Activated CD4-positive, alpha-beta T cell treated with anti-CD3 and anti-CD28 coated beads, Interleukin-2, amount 10 ng/mL, durations not matched to agents 7 days and 5 days (primary cell): ENCODE data around the gene NREP. TPM values are rescaled to one million over a fixed set of nuclear protein-coding genes. Genes with fewer than 3 reads are reported as not detected.

ENCODE experiments used
- CTCF ChIA-PET: fragments of 350-600 bp; sonication (Branson Sonifier 250); formaldehyde crosslinking; loops from one replicate; lab custom pipeline; 2021; ENCODE audit warnings: antibody characterized with exemption; lab: Charles Lee
- POLR2A ChIA-PET: fragments of 350-600 bp; sonication (Branson Sonifier 250); formaldehyde crosslinking; loops from one replicate; lab custom pipeline; 2021; ENCODE audit warnings: antibody characterized with exemption; lab: Charles Lee
- DNase-seq: peaks from one replicate; pipeline ENCODE4 v3.0.0-alpha.2; 2020
- H3K27ac Mint-ChIP-seq: one replicate; pipeline ENCODE4 v1.8.0; 2021; ENCODE audit warnings: mild to moderate bottlenecking, moderate library complexity, mixed read lengths
- H3K27me3 Mint-ChIP-seq: one replicate; pipeline ENCODE4 v1.8.0; 2021; ENCODE audit warnings: mixed read lengths
- H3K36me3 Mint-ChIP-seq: one replicate; pipeline ENCODE4 v1.8.0; 2021; ENCODE audit warnings: low read depth, mixed read lengths
- H3K4me1 Mint-ChIP-seq: one replicate; pipeline ENCODE4 v1.8.0; 2021; ENCODE audit warnings: mixed read lengths
- H3K4me3 Mint-ChIP-seq: one replicate; pipeline ENCODE4 v1.8.0; 2021; ENCODE audit warnings: mild to moderate bottlenecking, moderate library complexity, mixed read lengths
- H3K9me3 Mint-ChIP-seq: one replicate; pipeline ENCODE4 v1.8.0; 2021; ENCODE audit warnings: mixed read lengths
- total RNA-seq, 2 experiments: library from RNA; stranded (reverse); gene quantifications; one replicate each; pipeline ENCODE4 v1.2.3, GENCODE V29; 2021

Gene NREP
- total RNA-seq, 2 experiments from 2014 or later: 22.8 to 27.3 TPM

- no peaks in the 10 kb centered on the region for H3K9me3 Mint-ChIP-seq
- ChIA-PET POLR2A (no interaction called here), CTCF (no interaction called here)
- H3K4me3 Mint-ChIP-seq: no peak overlapping the region
- no peak overlapping the region for H3K27ac Mint-ChIP-seq
- H3K4me1 Mint-ChIP-seq: peaks cover under 1% of the 10 kb centered on the region
- peaks cover 25% of the 10 kb centered on the region for H3K27me3 Mint-ChIP-seq
- no peaks in the 10 kb centered on the region for H3K36me3 Mint-ChIP-seq
- no peak for DNase-seq
Observed at GRCh38 chr5:111779922-111780292, 22.9 kb upstream of the NREP start.

DNA sequence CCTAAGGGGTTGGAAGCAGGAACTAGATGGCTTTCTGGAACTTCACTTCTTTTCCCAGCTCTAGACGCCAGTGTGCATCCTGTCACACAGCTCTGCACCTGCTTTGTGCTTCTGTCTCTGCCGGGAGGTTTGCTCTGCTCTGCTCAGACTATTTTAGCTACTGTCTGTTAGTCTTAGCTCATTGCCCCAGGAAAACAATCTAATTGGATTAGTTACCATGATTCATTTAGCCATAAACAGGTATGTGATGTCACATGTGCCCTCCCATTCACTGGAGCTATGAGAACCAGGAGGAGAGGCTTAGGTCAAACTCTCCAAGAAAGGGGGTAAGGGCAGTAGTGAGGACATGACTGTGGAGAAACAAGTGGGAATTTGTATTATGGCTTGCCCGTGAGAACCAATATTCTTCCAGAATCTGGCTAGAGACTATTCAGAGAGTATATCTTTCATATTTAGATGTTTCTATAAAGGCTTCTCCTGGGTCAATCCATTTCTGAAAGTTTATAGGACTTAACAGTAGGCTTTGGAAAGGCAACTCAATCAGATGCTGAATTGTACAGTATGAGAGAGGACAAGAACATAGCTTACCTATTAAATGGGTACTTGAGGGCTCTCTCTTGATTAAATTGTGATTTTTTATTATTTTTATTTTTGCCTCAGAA, 22.4 kb upstream of the NREP start:
- ChIA-PET CTCF (no interaction called here), POLR2A (no interaction called here)
- no peak overlapping the region for H3K27ac Mint-ChIP-seq

DNA sequence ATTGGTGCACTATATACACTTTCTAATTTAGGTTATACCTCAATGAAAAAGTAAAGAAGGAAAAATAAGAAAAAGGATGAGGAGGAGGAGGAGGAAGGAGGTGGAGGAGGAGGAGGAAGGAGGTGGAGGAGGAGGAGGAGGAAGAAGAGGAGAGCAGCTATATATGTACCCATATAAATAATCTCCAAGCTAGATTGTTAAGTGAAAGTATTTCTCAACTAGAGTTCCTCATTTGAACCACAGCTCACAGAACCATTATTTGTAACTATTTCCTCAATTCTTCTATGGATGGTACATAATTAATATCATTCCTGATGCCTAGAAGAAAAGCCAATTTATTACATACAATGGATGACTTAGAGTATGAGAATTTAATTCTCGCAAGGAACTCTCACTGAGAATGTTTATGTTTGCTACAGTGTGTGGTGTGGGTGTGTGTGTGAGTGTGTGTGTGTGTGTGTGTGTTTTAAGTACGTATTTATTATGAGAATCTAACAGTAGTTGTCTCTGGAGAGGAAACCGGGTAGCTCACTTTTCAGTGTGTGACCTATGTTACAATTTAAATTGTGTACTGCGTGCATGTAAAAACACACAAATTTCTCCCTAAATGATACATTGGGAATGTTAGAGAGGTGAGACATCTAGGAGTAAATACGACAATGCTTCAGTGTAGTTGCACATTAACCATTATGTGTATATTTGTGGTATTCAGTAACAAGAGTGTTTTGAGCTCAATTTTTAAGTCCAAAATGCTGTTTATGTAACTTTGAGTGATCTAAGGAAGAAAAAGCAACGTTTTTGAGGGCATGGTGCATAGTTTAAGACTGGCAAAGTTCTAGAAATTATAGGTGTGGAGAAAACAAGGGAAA, 20.2 kb upstream of the NREP start:
- POLR2A ChIA-PET: no interaction called here

More for the DNA sequence above, 22.4 kb upstream of the NREP start:
- Mint-ChIP-seq H3K27me3 (peaks cover 28% of the 10 kb centered on the region), H3K4me3 (no peak overlapping the region), H3K36me3 (no peaks in the 10 kb centered on the region), H3K9me3 (no peaks in the 10 kb centered on the region), H3K4me1 (peaks cover 5% of the 10 kb centered on the region)
- DNase-seq: no peak

GRCh38 chr5:111775224-111775623, 18.2 kb upstream of the NREP start:
- ChIA-PET CTCF (no interaction called here), POLR2A (no interaction called here)
- no peaks in the 10 kb centered on the region for H3K9me3 Mint-ChIP-seq
- H3K4me1 Mint-ChIP-seq: peaks cover 6% of the 10 kb centered on the region
- no peak overlapping the region for H3K27ac Mint-ChIP-seq
- H3K4me3 Mint-ChIP-seq: no peak overlapping the region
- H3K27me3 Mint-ChIP-seq: peaks cover 31% of the 10 kb centered on the region
- no peaks in the 10 kb centered on the region for H3K36me3 Mint-ChIP-seq
- no peak for DNase-seq

More for the DNA sequence above, 20.2 kb upstream of the NREP start:
- H3K36me3 Mint-ChIP-seq: no peaks in the 10 kb centered on the region
- CTCF ChIA-PET: no interaction called here
- no peak for DNase-seq
- H3K4me1 Mint-ChIP-seq: peaks cover 6% of the 10 kb centered on the region
- H3K9me3 Mint-ChIP-seq: no peaks in the 10 kb centered on the region
- H3K27me3 Mint-ChIP-seq: peaks cover 30% of the 10 kb centered on the region
- no peak overlapping the region for H3K27ac Mint-ChIP-seq
- no peak overlapping the region for H3K4me3 Mint-ChIP-seq

DNA sequence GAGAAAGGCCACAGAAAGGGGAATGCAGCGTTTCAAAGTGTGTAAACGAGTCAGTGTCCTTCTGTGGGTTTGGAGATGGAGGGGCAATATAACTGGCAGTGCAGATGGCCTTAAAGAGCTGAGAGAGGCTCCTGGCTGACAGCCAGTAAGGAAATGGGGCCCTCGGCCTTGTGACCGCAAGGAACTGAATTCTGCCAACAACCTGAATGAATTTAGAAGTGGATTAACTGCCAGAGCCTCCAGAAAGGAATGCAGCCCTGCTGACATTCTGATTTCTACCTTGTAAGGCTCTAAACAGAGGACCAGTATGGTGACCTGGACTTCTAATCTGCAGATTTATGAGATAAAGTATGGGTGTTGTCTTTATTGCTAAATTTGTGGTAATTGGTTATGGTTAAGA, 17.5 kb upstream of the NREP start:
- H3K27me3 Mint-ChIP-seq: peaks cover 29% of the 10 kb centered on the region
- no peak overlapping the region for H3K27ac Mint-ChIP-seq
- no peaks in the 10 kb centered on the region for H3K9me3 Mint-ChIP-seq
- ChIA-PET CTCF (no interaction called here), POLR2A (no interaction called here)
- no peaks in the 10 kb centered on the region for H3K36me3 Mint-ChIP-seq
- DNase-seq: no peak
- H3K4me3 Mint-ChIP-seq: no peak overlapping the region
- peaks cover 6% of the 10 kb centered on the region for H3K4me1 Mint-ChIP-seq

GRCh38 chr5:111772456-111773122, 15.6 kb upstream of the NREP start:
- CTCF ChIA-PET: interaction anchor here (1.0 kb wide), 1 partner anchor 16 kb away, joined by 3 read pairs; the partner anchor contains the start of gene NREP
- peaks cover 19% of the 10 kb centered on the region for H3K27me3 Mint-ChIP-seq
- H3K9me3 Mint-ChIP-seq: no peaks in the 10 kb centered on the region
- H3K4me3 Mint-ChIP-seq: no peak overlapping the region
- H3K27ac Mint-ChIP-seq: no peak overlapping the region
- POLR2A ChIA-PET: no interaction called here
- DNase-seq: no peak
- no peaks in the 10 kb centered on the region for H3K36me3 Mint-ChIP-seq
- H3K4me1 Mint-ChIP-seq: peaks cover 6% of the 10 kb centered on the region

DNA sequence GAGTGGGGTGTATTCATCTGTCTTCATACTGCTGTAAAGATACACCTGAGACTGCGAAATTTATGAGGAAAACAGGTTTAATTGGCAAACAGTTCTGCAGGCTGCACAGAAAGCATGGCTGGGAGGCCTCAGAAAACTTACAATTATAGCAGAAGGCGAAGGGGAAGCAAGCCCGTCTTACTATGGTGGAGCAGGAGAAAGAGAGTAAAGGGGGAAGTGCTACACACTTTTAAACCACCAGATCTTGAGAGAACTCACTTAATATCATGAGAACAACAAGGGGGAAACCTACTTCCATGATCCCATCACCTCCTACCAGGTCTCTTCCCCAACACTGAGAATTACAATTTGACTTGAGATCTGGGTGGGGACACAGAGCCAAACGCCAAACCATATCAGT, 12.5 kb upstream of the NREP start:
- Mint-ChIP-seq H3K27ac (no peak overlapping the region), H3K4me1 (peaks cover 2% of the 10 kb centered on the region), H3K9me3 (no peaks in the 10 kb centered on the region), H3K4me3 (no peak overlapping the region), H3K27me3 (peaks cover 17% of the 10 kb centered on the region), H3K36me3 (no peaks in the 10 kb centered on the region)
- POLR2A ChIA-PET: no interaction called here
- CTCF ChIA-PET: no interaction called here
- no peak for DNase-seq

GRCh38 chr5:111765613-111766571, 8.9 kb upstream of the NREP start:
- H3K4me1 Mint-ChIP-seq: no peaks in the 10 kb centered on the region
- no peak overlapping the region for H3K4me3 Mint-ChIP-seq
- DNase-seq: no peak
- peaks cover 21% of the 10 kb centered on the region for H3K27me3 Mint-ChIP-seq
- POLR2A ChIA-PET: no interaction called here
- CTCF ChIA-PET: interaction anchor here (2.8 kb wide), 1 partner anchor 8 kb away, joined by 10 read pairs; no protein-coding TSS in a partner anchor
- no peak overlapping the region for H3K27ac Mint-ChIP-seq
- H3K9me3 Mint-ChIP-seq: no peaks in the 10 kb centered on the region
- H3K36me3 Mint-ChIP-seq: no peaks in the 10 kb centered on the region

DNA sequence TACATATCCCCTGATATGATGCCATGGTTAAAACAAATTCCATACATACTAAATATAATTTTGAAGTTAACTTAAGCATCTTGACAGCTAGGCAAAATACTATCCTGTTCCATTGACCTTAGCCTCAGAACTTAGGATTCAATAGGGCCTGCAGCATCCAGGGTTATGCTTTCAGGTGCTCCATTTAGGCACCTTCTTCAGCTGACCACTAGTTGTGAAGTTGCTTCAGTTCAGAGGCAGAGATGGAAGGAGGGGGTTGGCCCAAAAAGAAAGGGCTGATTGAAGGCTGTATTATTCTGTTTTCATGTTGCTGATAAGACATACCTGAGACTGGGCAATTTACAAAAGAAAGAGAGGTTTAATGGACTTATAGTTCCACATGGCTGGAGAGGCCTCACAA, 7.0 kb upstream of the NREP start:
- ChIA-PET CTCF (no interaction called here), POLR2A (no interaction called here)
- H3K4me3 Mint-ChIP-seq: no peak overlapping the region
- no peaks in the 10 kb centered on the region for H3K36me3 Mint-ChIP-seq
- H3K4me1 Mint-ChIP-seq: no peaks in the 10 kb centered on the region
- H3K27ac Mint-ChIP-seq: no peak overlapping the region
- DNase-seq: no peak
- H3K27me3 Mint-ChIP-seq: peaks cover 19% of the 10 kb centered on the region
- H3K9me3 Mint-ChIP-seq: no peaks in the 10 kb centered on the region

GRCh38 chr5:111762895-111763294, 5.9 kb upstream of the NREP start:
- Mint-ChIP-seq H3K27ac (no peak overlapping the region), H3K9me3 (no peaks in the 10 kb centered on the region), H3K27me3 (peaks cover 19% of the 10 kb centered on the region), H3K4me3 (no peak overlapping the region), H3K4me1 (peaks cover 8% of the 10 kb centered on the region), H3K36me3 (no peaks in the 10 kb centered on the region)
- CTCF ChIA-PET: no interaction called here
- no peak for DNase-seq
- POLR2A ChIA-PET: no interaction called here

- Mint-ChIP-seq H3K9me3 (no peaks in the 10 kb centered on the region), H3K4me3 (peak overlapping the region; percentile 87), H3K27me3 (peaks cover 6% of the 10 kb centered on the region), H3K27ac (peak overlapping the region; percentile 91), H3K4me1 (peaks cover 27% of the 10 kb centered on the region), H3K36me3 (peaks cover 3% of the 10 kb centered on the region)
- ChIA-PET POLR2A (interaction anchor here (0.6 kb wide), 1 partner anchor 782 kb away, joined by 3 read pairs; no protein-coding TSS in a partner anchor), CTCF (interaction anchor here (0.7 to 1.4 kb wide), 4 partner anchors 9 to 403 kb away, joined by 3 to 10 read pairs (median 3); no protein-coding TSS in a partner anchor)
- DNase-seq: no peak
Observed at GRCh38 chr5:111758284-111758628, 1.3 kb upstream of the NREP start.
